ENCODE measurements around the gene PLAAT1. TPM values are rescaled to one million over a fixed set of nuclear protein-coding genes. Genes with fewer than 3 reads are reported as not detected.

PLAAT1 gene
- total RNA-seq, 1 donor from 2014 or later: 0.96 TPM

GRCh38 chr3:193271101-193271840 lies 30.2 kb downstream of the PLAAT1 start:
- ATAC-seq (no peak), DNase-seq (no peak)
- Histone ChIP-seq H3K9me3 (no peaks in the 10 kb centered on the region), H3K4me1 (no peaks in the 10 kb centered on the region), H3K36me3 (no peaks in the 10 kb centered on the region), H3K27me3 (no peaks in the 10 kb centered on the region), H3K27ac (no peak overlapping the region), H3K4me3 (no peak overlapping the region)
- intact Hi-C loops (cut with DNase I): no loop called here
- TF ChIP-seq CTCF (IDR thresholded peaks at IDR 0.05): no peak

- no peaks in the 10 kb centered on the region for H3K4me1 ChIP-seq
- intact Hi-C loops (cut with DNase I): no loop called here
- no peak for TF ChIP-seq CTCF (IDR thresholded peaks at IDR 0.05)
- no peak overlapping the region for H3K27ac ChIP-seq
- H3K27me3 ChIP-seq: no peaks in the 10 kb centered on the region
- no peaks in the 10 kb centered on the region for H3K36me3 ChIP-seq
- ATAC-seq (no peak), DNase-seq (no peak)
- no peak overlapping the region for H3K4me3 ChIP-seq
- no peaks in the 10 kb centered on the region for H3K9me3 ChIP-seq
These were observed 51.4 kb downstream of the PLAAT1 start for GRCh38 chr3:193292386-193292785.

- Histone ChIP-seq H3K9me3 (no peaks in the 10 kb centered on the region), H3K4me1 (no peaks in the 10 kb centered on the region), H3K27ac (no peak overlapping the region), H3K27me3 (no peaks in the 10 kb centered on the region), H3K36me3 (no peaks in the 10 kb centered on the region), H3K4me3 (no peak overlapping the region)
- DNase-seq: no peak
- intact Hi-C loops (cut with DNase I): no loop called here
- TF ChIP-seq CTCF (IDR thresholded peaks at IDR 0.05): no peak
- no peak for ATAC-seq
These were observed 55.0 kb downstream of the PLAAT1 start for GRCh38 chr3:193295985-193296384.

GRCh38 chr3:193297421-193297820 lies 56.4 kb downstream of the PLAAT1 start:
- no peak overlapping the region for H3K4me3 ChIP-seq
- intact Hi-C loops (cut with DNase I): no loop called here
- H3K4me1 ChIP-seq: no peaks in the 10 kb centered on the region
- ATAC-seq: no peak
- H3K27me3 ChIP-seq: no peaks in the 10 kb centered on the region
- DNase-seq: no peak
- H3K36me3 ChIP-seq: no peaks in the 10 kb centered on the region
- H3K9me3 ChIP-seq: no peaks in the 10 kb centered on the region
- no peak overlapping the region for H3K27ac ChIP-seq
- no peak for TF ChIP-seq CTCF (IDR thresholded peaks at IDR 0.05)

- Histone ChIP-seq H3K4me1 (no peaks in the 10 kb centered on the region), H3K27ac (no peak overlapping the region), H3K27me3 (no peaks in the 10 kb centered on the region), H3K9me3 (no peaks in the 10 kb centered on the region), H3K4me3 (no peak overlapping the region), H3K36me3 (no peaks in the 10 kb centered on the region)
- DNase-seq (no peak), ATAC-seq (no peak)
- intact Hi-C loops (cut with DNase I): no loop called here
- no peak for TF ChIP-seq CTCF (IDR thresholded peaks at IDR 0.05)
These were observed 60.4 kb downstream of the PLAAT1 start for GRCh38 chr3:193301433-193301832.

- intact Hi-C loops (cut with DNase I): no loop called here
- Histone ChIP-seq H3K4me3 (no peak overlapping the region), H3K9me3 (no peaks in the 10 kb centered on the region), H3K27ac (no peak overlapping the region), H3K36me3 (no peaks in the 10 kb centered on the region), H3K27me3 (no peaks in the 10 kb centered on the region), H3K4me1 (no peaks in the 10 kb centered on the region)
- ATAC-seq: no peak
- TF ChIP-seq CTCF (IDR thresholded peaks at IDR 0.05): no peak
- no peak for DNase-seq
These were observed 64.3 kb downstream of the PLAAT1 start for GRCh38 chr3:193305356-193305755.

Data from upper lobe of right lung (tissue), 1 donor.